ENCODE results near the gene SHISA7. TPM values are rescaled to one million over a fixed set of nuclear protein-coding genes. Genes with fewer than 3 reads are reported as not detected.
"Not testable (repeated sequence)": the region's sequence is repeated elsewhere in the genome, so short reads cannot be mapped to it uniquely, and the experiment has no call there.

The SHISA7 gene
- total RNA-seq, 1 donor from 2014 or later = not detected

DNA sequence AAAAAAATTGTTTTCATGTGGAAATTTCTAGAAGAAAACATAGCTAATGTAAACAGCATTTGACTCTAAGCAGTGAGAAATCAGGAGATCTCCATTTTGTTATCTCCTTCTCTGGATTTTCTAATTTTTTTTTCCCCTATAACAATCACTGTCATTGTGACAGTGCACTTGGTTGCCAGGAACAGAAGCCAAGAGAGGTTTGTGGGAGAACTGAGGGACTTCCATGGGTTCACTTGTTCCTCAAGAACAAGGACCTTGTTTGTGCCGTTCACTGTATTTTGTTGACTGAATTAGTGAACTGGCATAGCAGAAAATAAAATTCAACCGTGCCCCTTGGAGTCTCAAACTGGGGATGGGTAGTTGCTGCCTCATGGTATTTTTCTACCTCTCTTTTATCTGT, 17.1 kb downstream of the SHISA7 start:
- Mint-ChIP-seq H3K9me3 (no peaks in the 10 kb centered on the region), H3K36me3 (ENCODE audit: low read depth) (no peaks in the 10 kb centered on the region)

DNA sequence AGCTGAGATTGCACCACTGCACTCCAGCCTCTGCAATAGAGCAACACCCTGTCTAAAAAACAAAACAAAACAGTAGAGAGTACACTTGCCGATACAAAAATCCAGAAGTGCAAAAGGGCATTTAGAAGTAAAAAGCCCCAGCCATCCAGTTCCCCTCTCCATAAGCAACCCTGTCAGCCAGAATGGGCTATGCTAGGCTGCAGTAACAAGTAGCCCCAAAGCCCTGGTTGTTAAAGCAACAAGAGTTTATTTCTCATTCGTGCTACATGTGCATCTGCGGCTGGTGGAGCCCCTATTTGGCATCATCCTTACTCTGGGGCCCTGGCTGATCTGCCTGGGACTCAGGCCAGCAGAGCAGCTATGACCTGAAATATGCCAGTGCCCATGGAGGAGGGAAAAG, 18.6 kb downstream of the SHISA7 start:
- DNase-seq (ENCODE audit: low spot score) = no peak
- peaks cover 12% of the 10 kb centered on the region for H3K27me3 Mint-ChIP-seq (ENCODE audit: insufficient read depth)
- H3K4me1 Mint-ChIP-seq (ENCODE audit: low read depth) = peaks cover 8% of the 10 kb centered on the region
- H3K27ac Mint-ChIP-seq = no peak overlapping the region
- H3K4me3 Mint-ChIP-seq = no peak overlapping the region
- no peaks in the 10 kb centered on the region for H3K9me3 Mint-ChIP-seq
- H3K36me3 Mint-ChIP-seq (ENCODE audit: low read depth) = no peaks in the 10 kb centered on the region
- intact Hi-C loops (cut with micrococcal nuclease) = no loop called here

More for the DNA sequence above, 17.1 kb downstream of the SHISA7 start:
- Mint-ChIP-seq H3K4me1 (ENCODE audit: low read depth) (peaks cover 7% of the 10 kb centered on the region), H3K4me3 (no peak overlapping the region), H3K27ac (no peak overlapping the region), H3K27me3 (ENCODE audit: insufficient read depth) (peaks cover 13% of the 10 kb centered on the region)
- intact Hi-C loops (cut with micrococcal nuclease) = no loop called here
- no peak for DNase-seq (ENCODE audit: low spot score)

DNA sequence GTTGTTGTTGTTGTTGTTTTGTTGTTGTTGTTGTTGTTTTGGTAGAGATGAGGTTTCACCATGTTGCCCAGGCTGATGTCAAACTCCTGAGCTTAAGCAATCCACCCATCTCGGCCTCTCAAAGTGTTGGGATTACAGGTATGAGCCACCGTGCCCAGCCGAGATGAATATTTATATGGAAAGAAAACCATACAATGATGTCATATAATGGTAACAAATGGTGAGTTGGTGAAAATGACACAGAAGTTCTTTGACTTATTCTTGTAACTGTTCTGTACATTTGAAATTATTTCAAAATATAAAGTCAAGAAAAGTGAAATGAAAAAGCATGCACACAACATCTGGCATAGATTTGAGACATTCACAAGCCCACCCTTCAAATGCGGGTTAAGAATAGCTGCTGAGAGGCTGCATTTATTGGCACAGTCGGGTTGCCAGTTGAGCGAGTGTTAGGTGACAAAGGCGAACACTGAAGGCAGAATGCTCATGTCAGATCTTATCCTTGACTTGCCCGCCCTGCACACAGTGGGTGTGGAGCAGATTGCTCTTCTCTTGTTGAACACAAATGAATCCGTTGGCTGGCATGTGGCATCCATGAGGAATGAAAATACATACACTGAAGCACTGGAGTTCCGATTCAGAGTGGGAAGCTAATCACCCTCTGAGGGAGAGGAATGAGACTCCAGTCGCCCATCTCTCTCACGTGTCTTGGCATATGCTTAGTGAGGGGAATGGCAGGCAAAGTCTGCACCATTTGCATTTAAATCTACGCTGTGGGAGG, 19.7 kb downstream of the SHISA7 start:
- Mint-ChIP-seq H3K36me3 (ENCODE audit: low read depth) (no peaks in the 10 kb centered on the region), H3K4me3 (no peak overlapping the region), H3K4me1 (ENCODE audit: low read depth) (peaks cover 8% of the 10 kb centered on the region), H3K27ac (no peak overlapping the region), H3K9me3 (no peaks in the 10 kb centered on the region), H3K27me3 (ENCODE audit: insufficient read depth) (peaks cover 12% of the 10 kb centered on the region)
- no peak for DNase-seq (ENCODE audit: low spot score)
- intact Hi-C loops (cut with micrococcal nuclease) = no loop called here

DNA sequence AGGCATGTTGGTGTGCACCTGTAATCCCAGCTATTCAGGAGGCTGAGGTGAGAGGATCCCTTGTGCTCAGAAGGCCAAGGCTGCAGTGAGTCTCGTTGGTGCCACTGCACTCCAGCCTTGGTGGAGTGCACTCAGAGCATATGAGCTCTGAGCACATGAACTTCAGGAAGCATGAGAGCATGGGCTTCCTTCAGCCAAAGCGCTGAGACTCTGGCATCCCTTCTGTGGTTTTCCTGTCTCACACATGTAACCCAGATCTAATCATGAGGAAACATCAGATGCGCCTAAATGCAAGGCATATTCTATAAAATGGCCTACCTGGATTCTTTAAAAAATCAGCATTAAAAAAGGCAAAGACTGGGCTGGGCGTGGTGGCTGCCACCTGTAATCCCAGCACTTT, 21.8 kb downstream of the SHISA7 start:
- H3K27me3 Mint-ChIP-seq (ENCODE audit: insufficient read depth) = peaks cover 12% of the 10 kb centered on the region
- H3K9me3 Mint-ChIP-seq; H3K4me1 Mint-ChIP-seq (ENCODE audit: low read depth); intact Hi-C loops (cut with micrococcal nuclease); H3K4me3 Mint-ChIP-seq; DNase-seq (ENCODE audit: low spot score); H3K27ac Mint-ChIP-seq; H3K36me3 Mint-ChIP-seq (ENCODE audit: low read depth): not testable (repeated sequence)

DNA sequence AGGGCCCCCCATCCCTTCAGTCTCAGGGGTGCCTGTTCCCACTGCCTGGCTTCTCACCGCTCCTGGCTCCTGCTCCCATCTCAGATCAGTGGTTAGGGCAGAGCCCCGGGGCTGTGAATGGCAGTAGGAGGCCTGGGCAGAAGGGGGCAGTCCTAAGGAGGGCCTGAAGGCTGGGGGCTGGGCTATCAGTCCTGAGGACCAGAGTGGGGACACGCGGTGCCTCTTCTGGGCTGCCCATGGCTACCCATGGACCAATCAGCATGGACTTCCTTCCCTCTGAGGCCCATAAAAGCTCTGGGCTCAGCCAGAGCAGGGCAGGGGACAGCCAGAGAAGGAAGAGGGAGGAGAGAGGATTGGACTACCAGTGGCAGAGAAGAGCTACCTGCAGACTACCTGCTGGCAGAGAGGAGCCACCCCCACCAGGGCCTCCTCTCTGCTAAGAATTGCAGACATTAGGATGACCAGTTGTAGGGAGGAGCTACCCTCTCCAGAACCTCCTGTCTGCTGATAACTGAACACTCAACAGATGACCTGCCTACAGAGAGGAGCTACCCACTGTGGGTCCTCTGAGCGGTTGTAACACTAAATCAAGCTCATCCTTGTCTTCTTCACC, 23.4 kb downstream of the SHISA7 start:
- Mint-ChIP-seq H3K27me3 (ENCODE audit: insufficient read depth) (peaks cover 15% of the 10 kb centered on the region), H3K4me1 (ENCODE audit: low read depth) (peaks cover 8% of the 10 kb centered on the region), H3K9me3 (no peaks in the 10 kb centered on the region), H3K4me3 (no peak overlapping the region), H3K36me3 (ENCODE audit: low read depth) (no peaks in the 10 kb centered on the region), H3K27ac (no peak overlapping the region)
- DNase-seq (ENCODE audit: low spot score) = no peak
- intact Hi-C loops (cut with micrococcal nuclease) = loop anchor here (5.0 kb wide), 1 partner anchor 207 kb away; no protein-coding TSS in a partner anchor

DNA sequence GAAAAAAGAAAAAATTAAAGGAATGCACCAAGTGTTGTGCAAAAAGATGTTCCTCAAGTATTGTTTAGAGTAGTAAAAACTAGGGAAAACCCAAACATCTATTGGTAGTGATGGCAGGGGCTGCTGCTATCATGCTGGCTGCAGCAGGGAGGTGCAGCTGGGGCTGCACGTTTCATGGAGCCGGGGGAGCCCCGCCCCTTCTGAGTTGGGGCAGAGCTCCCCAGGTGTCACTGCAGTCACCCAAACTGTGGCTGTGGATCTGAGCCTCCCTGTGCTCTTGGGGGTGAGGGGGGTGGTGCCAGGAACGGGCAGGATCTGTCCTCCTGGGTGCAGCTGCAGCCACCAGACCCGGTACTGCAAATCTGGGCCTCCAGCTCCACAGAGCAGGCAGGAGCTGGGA, 24.0 kb downstream of the SHISA7 start:
- Mint-ChIP-seq H3K27ac (no peak overlapping the region), H3K4me1 (ENCODE audit: low read depth) (peaks cover 8% of the 10 kb centered on the region), H3K9me3 (no peaks in the 10 kb centered on the region), H3K4me3 (no peak overlapping the region), H3K36me3 (ENCODE audit: low read depth) (no peaks in the 10 kb centered on the region), H3K27me3 (ENCODE audit: insufficient read depth) (peaks cover 16% of the 10 kb centered on the region)
- intact Hi-C loops (cut with micrococcal nuclease) = loop anchor here (5.0 kb wide), 1 partner anchor 207 kb away; no protein-coding TSS in a partner anchor
- no peak for DNase-seq (ENCODE audit: low spot score)

DNA sequence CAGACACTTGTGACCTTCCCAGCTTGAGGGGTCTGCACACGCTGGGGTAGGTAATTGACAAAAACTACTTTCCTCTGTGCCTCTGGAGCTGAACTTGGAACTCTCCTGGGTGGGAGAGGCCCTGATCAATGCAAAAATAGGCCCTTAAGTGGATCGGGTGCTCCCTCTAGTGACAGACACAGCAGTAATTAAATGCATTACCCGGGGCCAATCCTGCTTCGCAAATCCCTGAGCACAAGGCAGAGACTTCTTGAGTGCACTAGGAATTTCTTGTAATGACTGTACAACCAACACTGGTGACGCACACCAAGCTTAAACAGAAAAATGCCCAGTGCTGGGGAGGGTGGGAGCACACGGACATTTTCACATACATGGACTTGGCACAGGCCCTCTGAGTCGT, 24.9 kb downstream of the SHISA7 start:
- Mint-ChIP-seq H3K4me3 (no peak overlapping the region), H3K36me3 (ENCODE audit: low read depth) (no peaks in the 10 kb centered on the region), H3K9me3 (no peaks in the 10 kb centered on the region), H3K27ac (no peak overlapping the region), H3K4me1 (ENCODE audit: low read depth) (peaks cover 8% of the 10 kb centered on the region), H3K27me3 (ENCODE audit: insufficient read depth) (peaks cover 13% of the 10 kb centered on the region)
- intact Hi-C loops (cut with micrococcal nuclease) = loop anchor here (1.0 to 5.0 kb wide), 4 partner anchors 116 to 277 kb away; no protein-coding TSS in a partner anchor
- DNase-seq (ENCODE audit: low spot score) = peak; percentile 37

DNA sequence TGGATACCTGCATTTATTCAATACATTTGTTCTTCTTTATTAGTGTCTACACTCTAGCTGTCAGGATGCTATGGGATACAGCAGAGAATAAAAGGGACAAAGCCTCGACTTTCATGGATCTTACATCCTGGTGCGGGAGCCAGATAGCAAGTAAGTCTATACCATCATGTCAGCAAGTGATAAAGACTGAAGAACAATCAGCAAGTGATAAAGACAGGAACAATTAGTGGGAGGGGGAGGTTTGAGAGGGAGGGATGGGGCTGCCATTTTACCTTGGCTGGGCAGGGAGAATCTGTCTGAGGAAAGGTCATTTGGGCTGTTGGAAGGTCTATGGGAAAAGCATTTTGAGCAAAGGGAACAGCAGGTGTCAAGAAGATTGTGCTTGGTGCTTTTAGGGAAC, 32.9 kb downstream of the SHISA7 start:
- intact Hi-C loops (cut with micrococcal nuclease) = no loop called here
- Mint-ChIP-seq H3K36me3 (ENCODE audit: low read depth) (peaks cover 25% of the 10 kb centered on the region), H3K27me3 (ENCODE audit: insufficient read depth) (peaks cover 10% of the 10 kb centered on the region), H3K4me1 (ENCODE audit: low read depth) (peaks cover 26% of the 10 kb centered on the region), H3K9me3 (peaks cover 13% of the 10 kb centered on the region), H3K27ac (no peak overlapping the region), H3K4me3 (no peak overlapping the region)
- DNase-seq (ENCODE audit: low spot score) = no peak

DNA sequence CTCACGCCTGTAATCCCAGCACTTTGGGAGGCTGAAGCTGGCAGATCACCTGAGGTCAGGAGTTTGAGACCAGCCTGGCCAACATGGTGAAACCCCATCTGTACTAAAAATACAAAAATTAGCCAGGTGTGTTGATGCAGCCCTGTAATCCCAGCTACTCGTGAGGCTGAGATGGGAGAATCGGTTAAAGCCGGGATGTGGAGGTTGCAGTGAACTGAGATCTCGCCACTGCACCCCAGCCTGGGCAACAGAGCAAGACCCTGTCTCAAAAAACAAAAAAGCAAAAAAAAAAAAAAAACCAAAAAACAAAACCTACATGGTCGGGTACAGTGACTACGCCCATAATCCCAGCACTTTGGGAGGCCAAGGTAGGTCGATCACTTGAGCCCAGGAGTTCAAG, 33.9 kb downstream of the SHISA7 start:
- H3K4me1 Mint-ChIP-seq (ENCODE audit: low read depth) = peaks cover 26% of the 10 kb centered on the region
- H3K36me3 Mint-ChIP-seq (ENCODE audit: low read depth) = peaks cover 25% of the 10 kb centered on the region
- not testable (repeated sequence) for DNase-seq (ENCODE audit: low spot score); H3K27me3 Mint-ChIP-seq (ENCODE audit: insufficient read depth)
- peak overlapping the region; percentile 93 for H3K4me3 Mint-ChIP-seq
- intact Hi-C loops (cut with micrococcal nuclease) = loop anchor here (5.0 kb wide), 2 partner anchors 233 to 327 kb away; partner anchors contain the start of genes ZNF580 and ZNF581
- H3K27ac Mint-ChIP-seq = peak overlapping the region; percentile 71
- H3K9me3 Mint-ChIP-seq = peaks cover 13% of the 10 kb centered on the region

DNA sequence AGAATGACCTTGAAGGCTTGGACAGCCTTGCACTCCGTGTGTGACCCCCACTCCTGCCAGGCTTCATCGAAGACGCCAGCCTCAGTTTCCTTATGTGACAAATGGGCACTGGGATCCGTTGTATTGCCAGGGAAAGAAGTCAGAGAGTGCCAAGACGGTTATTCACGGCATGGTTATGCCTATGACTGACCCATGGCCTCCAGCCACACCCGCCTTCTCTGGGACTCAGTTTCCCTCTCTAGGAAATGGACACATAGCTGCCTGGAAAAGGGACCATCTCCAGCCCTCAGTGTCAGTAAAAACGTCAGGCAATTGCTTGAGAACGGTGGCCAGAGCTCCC, 34.6 kb downstream of the SHISA7 start:
- peak overlapping the region; percentile 97 for H3K27ac Mint-ChIP-seq
- intact Hi-C loops (cut with micrococcal nuclease) = loop anchor here (1.0 to 5.0 kb wide), 12 partner anchors 23 to 959 kb away; partner anchors contain the start of genes FIZ1, HSPBP1, ISOC2 and KMT5C
- H3K36me3 Mint-ChIP-seq (ENCODE audit: low read depth) = peaks cover 29% of the 10 kb centered on the region
- peaks cover 13% of the 10 kb centered on the region for H3K9me3 Mint-ChIP-seq
- H3K4me1 Mint-ChIP-seq (ENCODE audit: low read depth) = peaks cover 26% of the 10 kb centered on the region
- H3K4me3 Mint-ChIP-seq = peak overlapping the region; percentile 93
- peaks cover 6% of the 10 kb centered on the region for H3K27me3 Mint-ChIP-seq (ENCODE audit: insufficient read depth)
- DNase-seq (ENCODE audit: low spot score) = no peak

DNA sequence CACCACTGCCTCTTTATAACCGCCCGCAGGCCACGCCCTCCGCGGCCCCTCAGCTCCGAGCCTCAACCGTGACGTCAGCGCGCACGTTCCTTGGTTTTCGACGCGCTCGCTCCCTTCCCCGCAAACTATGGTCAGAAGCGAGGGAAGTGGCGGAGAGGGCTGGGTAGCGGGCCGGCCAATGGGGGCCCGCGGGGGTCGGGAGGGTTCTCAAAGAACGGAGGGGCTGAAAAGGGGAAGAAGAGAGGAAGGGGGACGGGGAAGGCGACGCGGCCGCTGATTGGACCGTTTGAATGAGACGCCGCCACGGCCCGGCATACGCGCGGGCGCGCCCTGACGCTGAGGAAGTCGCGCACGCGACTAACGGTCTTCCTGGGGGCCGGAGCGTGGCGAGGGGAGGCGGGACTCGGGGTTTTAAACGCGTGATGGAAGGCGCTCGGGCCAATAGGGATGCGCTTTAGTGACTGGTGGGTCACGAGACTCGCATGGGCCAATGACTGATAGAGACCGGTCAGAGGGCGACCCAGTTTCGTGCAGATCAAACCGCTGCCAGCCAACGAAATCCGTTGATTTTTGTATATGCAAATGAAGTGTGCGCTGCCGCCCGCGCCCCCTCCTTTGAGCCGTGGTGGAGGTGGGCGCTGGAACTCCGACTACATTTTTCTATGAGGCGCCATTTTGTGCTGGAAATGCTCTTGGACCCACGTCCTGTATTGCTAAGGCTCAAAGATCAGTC, 35.1 kb downstream of the SHISA7 start:
- intact Hi-C loops (cut with micrococcal nuclease) = loop anchor here (1.0 to 5.0 kb wide), 13 partner anchors 10 to 959 kb away; partner anchors contain the start of genes FIZ1, HSPBP1, ISOC2 and KMT5C
- peak overlapping the region; percentile 93 for H3K4me3 Mint-ChIP-seq
- peaks cover 26% of the 10 kb centered on the region for H3K4me1 Mint-ChIP-seq (ENCODE audit: low read depth)
- DNase-seq (ENCODE audit: low spot score) = peak; percentile 96
- H3K9me3 Mint-ChIP-seq = peaks cover 13% of the 10 kb centered on the region
- H3K27me3 Mint-ChIP-seq (ENCODE audit: insufficient read depth) = peaks cover 6% of the 10 kb centered on the region
- H3K36me3 Mint-ChIP-seq (ENCODE audit: low read depth) = peaks cover 33% of the 10 kb centered on the region
- peak overlapping the region; percentile 97 for H3K27ac Mint-ChIP-seq

DNA sequence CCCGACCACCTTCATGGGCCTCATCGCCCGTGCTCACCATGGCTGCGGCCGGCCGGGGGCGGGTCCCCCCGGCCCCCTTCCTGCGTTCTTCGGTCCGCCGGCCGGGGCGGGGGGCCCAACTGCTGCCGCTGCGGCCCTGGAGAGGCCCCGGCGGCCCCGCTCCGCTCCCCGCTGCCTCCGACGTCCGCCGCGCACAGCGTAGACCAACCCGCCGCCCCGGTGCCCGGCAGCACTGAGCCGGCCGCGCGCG, 35.6 kb downstream of the SHISA7 start, which contains the start of gene UBE2S:
TSS of gene UBE2S (minus strand) at position 239 of the 250 bp plus-strand sequence. CDS start at position 40, 199 bp downstream.
- peak within 1 kb of the TSS; percentile 97 for H3K27ac Mint-ChIP-seq
- peaks cover 26% of the 10 kb centered on the region for H3K4me1 Mint-ChIP-seq (ENCODE audit: low read depth)

More for the DNA sequence above, 35.6 kb downstream of the SHISA7 start, which contains the start of gene UBE2S:
- Mint-ChIP-seq H3K4me3 (peak within 1 kb of the TSS; percentile 93), H3K9me3 (peaks cover 13% of the 10 kb centered on the region), H3K36me3 (ENCODE audit: low read depth) (peaks cover 38% of the 10 kb centered on the region)
- not testable (repeated sequence) for H3K27me3 Mint-ChIP-seq (ENCODE audit: insufficient read depth); DNase-seq (ENCODE audit: low spot score)
- intact Hi-C loops (cut with micrococcal nuclease) = loop anchor here (1.0 to 5.0 kb wide), 3 partner anchors 9 to 325 kb away; partner anchors contain the start of genes ZNF580 and ZNF581

All from activated T-helper 1 cell treated with anti-CD3 and anti-CD28 coated beads, Interleukin-12 subunit alpha, Interleukin-12 subunit beta, Interleukin-2, Interleukin-4 antibody, amounts not matched to agents 30 ng/mL and 10 ng/mL and 1 ng/mL, durations not matched to agents 14 hours and 24 hours and 36 hours (primary cell).